Sigmoid colon (tissue), 4 donors: Measurements from ENCODE around the gene OR52A5.

Experiments used
- EP300 ChIP-seq, 4 donors: sonication (generic); formaldehyde crosslinking; IDR thresholded peaks; one replicate each; pipeline ENCODE4 v1.6.1; 2017; ENCODE audit warnings: antibody characterized with exemption in 4 of 4
- POLR2A ChIP-seq, 2 donors: fragments of 450-650 bp; IDR thresholded peaks; one replicate each; pipeline ENCODE4 v1.6.1; 2016; ENCODE audit warnings: antibody characterized with exemption in 2 of 2, mild to moderate bottlenecking in 2 of 2, moderate library complexity in 2 of 2
- TF ChIP-seq, protein P1 (sequence below), 4 experiments: fragments of 450-650 bp in 3 of 4; fragments of 200-600 bp in 1 of 4; IDR thresholded peaks; one replicate each; pipeline ENCODE4 v1.5.1; 2016 to 2019; ENCODE audit warnings: antibody characterized with exemption in 4 of 4, mild to moderate bottlenecking in 3 of 4, moderate library complexity in 2 of 4

DNA sequence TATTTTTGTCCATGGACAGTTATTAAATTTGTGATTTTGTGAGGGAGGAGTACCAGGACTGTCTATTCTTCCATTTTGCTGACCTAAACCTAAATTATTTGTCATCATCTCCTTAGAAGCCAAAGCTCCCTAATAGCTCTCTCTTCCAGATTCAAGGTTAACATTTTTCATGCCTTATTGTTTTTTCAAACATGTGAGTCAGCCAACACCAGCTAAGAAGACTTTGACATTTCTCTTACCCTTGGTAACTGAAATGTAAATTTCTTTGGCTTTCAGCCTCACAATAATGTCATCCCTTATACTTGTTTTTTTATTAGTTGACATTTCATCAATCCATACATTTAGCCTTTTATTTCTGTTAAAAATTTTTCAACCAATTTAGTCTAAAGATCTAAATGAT is 49.6 kb downstream of the OR52A5 start:
- TF ChIP-seq, protein P1, sequence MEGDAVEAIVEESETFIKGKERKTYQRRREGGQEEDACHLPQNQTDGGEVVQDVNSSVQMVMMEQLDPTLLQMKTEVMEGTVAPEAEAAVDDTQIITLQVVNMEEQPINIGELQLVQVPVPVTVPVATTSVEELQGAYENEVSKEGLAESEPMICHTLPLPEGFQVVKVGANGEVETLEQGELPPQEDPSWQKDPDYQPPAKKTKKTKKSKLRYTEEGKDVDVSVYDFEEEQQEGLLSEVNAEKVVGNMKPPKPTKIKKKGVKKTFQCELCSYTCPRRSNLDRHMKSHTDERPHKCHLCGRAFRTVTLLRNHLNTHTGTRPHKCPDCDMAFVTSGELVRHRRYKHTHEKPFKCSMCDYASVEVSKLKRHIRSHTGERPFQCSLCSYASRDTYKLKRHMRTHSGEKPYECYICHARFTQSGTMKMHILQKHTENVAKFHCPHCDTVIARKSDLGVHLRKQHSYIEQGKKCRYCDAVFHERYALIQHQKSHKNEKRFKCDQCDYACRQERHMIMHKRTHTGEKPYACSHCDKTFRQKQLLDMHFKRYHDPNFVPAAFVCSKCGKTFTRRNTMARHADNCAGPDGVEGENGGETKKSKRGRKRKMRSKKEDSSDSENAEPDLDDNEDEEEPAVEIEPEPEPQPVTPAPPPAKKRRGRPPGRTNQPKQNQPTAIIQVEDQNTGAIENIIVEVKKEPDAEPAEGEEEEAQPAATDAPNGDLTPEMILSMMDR (IDR thresholded peaks at IDR 0.05) = no peak
- TF ChIP-seq POLR2A (IDR thresholded peaks at IDR 0.05) (no peak), EP300 (IDR thresholded peaks at IDR 0.05) (no peak)
